Breast epithelium (tissue), 3 donors: ENCODE results near the gene C4orf36.

ENCODE experiments used
- CTCF ChIP-seq, 3 donors: fragments of 450-650 bp; IDR thresholded peaks; one replicate each; pipeline ENCODE4 v1.5.1; 2016 to 2017; ENCODE audit warnings: antibody characterized with exemption in 3 of 3, mild to moderate bottlenecking in 3 of 3, moderate library complexity in 3 of 3
- POLR2A ChIP-seq: fragments of 450-650 bp; IDR thresholded peaks from one replicate; pipeline ENCODE4 v1.6.1; 2016; ENCODE audit warnings: antibody characterized with exemption, mild to moderate bottlenecking, moderate library complexity
- POLR2AphosphoS5 ChIP-seq, 3 donors: sonication (generic); formaldehyde crosslinking; IDR thresholded peaks; one replicate each; pipeline ENCODE4 v1.6.1; 2017; ENCODE audit warnings: antibody characterized with exemption in 3 of 3

- no peak for TF ChIP-seq POLR2AphosphoS5 (IDR thresholded peaks at IDR 0.05)
- no peak for TF ChIP-seq POLR2A
- no peak for TF ChIP-seq CTCF (IDR thresholded peaks at IDR 0.05)
Measured at GRCh38 chr4:86879641-86880040, 12.6 kb downstream of the C4orf36 start.
